ENCODE data around the gene MSGN1.

DNA sequence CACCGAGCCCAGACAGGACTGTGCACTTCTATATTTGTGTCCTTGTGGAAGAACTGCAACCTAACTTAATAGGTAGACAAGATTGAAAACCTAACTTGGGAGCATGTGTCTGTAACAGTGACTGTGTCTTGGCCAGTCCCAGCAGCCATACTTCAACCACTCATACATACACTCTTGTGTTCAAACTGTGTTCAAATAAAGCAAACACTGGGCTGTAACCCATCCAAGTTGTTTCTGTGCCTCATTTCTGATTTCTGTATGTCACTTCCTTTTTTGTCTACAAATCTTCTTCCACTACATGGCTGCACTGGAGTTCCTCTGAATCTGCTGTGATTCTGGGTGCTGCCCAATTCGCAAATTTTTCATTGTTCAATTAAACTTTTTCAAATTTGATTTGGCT is 31.0 kb downstream of the MSGN1 start:
- TF ChIP-seq POLR2AphosphoS5 (IDR thresholded peaks at IDR 0.05; ENCODE audit: borderline replicate concordance, low read depth, low read length): no peak
- TF ChIP-seq FOXP2 (optimal IDR thresholded peaks at IDR 0.05; ENCODE audit: control extremely low read depth, extremely low read length, insufficient read depth): no peak

Data from SK-N-MC (cell line).